ENCODE results near the gene RASSF4.

The RASSF4 gene

GRCh38 chr10:44928462-44928861 lies 31.1 kb upstream of the RASSF4 start:
- no peak for DNase-seq

- DNase-seq: no peak
Measured at GRCh38 chr10:44929356-44930255, 30.0 kb upstream of the RASSF4 start.

- no peak for DNase-seq
Measured at GRCh38 chr10:44930904-44931620, 28.5 kb upstream of the RASSF4 start.

- DNase-seq: no peak
Measured at GRCh38 chr10:44931621-44932516, 27.7 kb upstream of the RASSF4 start.

- peak; percentile 50 for DNase-seq
Measured at GRCh38 chr10:44932517-44933450, 26.8 kb upstream of the RASSF4 start.

- DNase-seq: no peak
Measured at GRCh38 chr10:44933451-44934321, 25.9 kb upstream of the RASSF4 start.

- no peak for DNase-seq
Measured at GRCh38 chr10:44934416-44935200, 25.0 kb upstream of the RASSF4 start.

GRCh38 chr10:44935201-44935965 lies 24.2 kb upstream of the RASSF4 start:
- DNase-seq: no peak

- DNase-seq: no peak
Measured at GRCh38 chr10:44935966-44936295, 23.7 kb upstream of the RASSF4 start.

- DNase-seq: no peak
Measured at GRCh38 chr10:44936314-44936975, 23.2 kb upstream of the RASSF4 start.

GRCh38 chr10:44937196-44938005 lies 22.2 kb upstream of the RASSF4 start:
- DNase-seq: no peak

GRCh38 chr10:44938956-44939355 lies 20.6 kb upstream of the RASSF4 start:
- no peak for DNase-seq

GRCh38 chr10:44939691-44940401 lies 19.8 kb upstream of the RASSF4 start:
- no peak for DNase-seq

- DNase-seq: no peak
Measured at GRCh38 chr10:44944354-44944753, 15.2 kb upstream of the RASSF4 start.

GRCh38 chr10:44946205-44946604 lies 13.4 kb upstream of the RASSF4 start:
- DNase-seq: no peak

- DNase-seq: no peak
Measured at GRCh38 chr10:44947371-44948152, 12.0 kb upstream of the RASSF4 start.

Measured in NCI-H345 (cell line).